Measurements from ENCODE around the gene AKAP17A.

Gene AKAP17A

GRCh38 chrX:1609762-1610161 lies 18.4 kb downstream of the AKAP17A start:
- POLR2A ChIA-PET = no interaction called here
- CTCF ChIA-PET = no interaction called here
- no peak for DNase-seq (ENCODE audit: extremely low spot score)
- TF ChIP-seq ZNF384 (IDR thresholded peaks at IDR 0.05) (no peak), SP1 (IDR thresholded peaks at IDR 0.05) (no peak), L3MBTL2 (conservative IDR thresholded peaks at IDR 0.05) (no peak), FOXA1 (IDR thresholded peaks at IDR 0.05) (no peak), FOXK2 (IDR thresholded peaks at IDR 0.05) (no peak), HDGF (IDR thresholded peaks at IDR 0.05; ENCODE audit: borderline replicate concordance) (no peak), NFRKB (IDR thresholded peaks at IDR 0.05) (no peak)

- no peak for TF ChIP-seq LEF1 (IDR thresholded peaks at IDR 0.05; ENCODE audit: borderline replicate concordance)
- no peak for TF ChIP-seq ELF4 (IDR thresholded peaks at IDR 0.05)
- no peak for TF ChIP-seq SUZ12 (IDR thresholded peaks at IDR 0.05)
- no peak for TF ChIP-seq FOXA1 (IDR thresholded peaks at IDR 0.05)
- no peak for TF ChIP-seq NFRKB (IDR thresholded peaks at IDR 0.05)
- TF ChIP-seq PKNOX1 (IDR thresholded peaks at IDR 0.05) = no peak
- no peak for TF ChIP-seq FOXM1 (IDR thresholded peaks at IDR 0.05; ENCODE audit: borderline replicate concordance)
- TF ChIP-seq FOXK2 (IDR thresholded peaks at IDR 0.05) = no peak
- TF ChIP-seq TARDBP (IDR thresholded peaks at IDR 0.05) = no peak
- no peak for TF ChIP-seq ZNF384 (IDR thresholded peaks at IDR 0.05)
- no peak for TF ChIP-seq CTBP1 (IDR thresholded peaks at IDR 0.05; ENCODE audit: borderline replicate concordance)
- TF ChIP-seq BHLHE40 (IDR thresholded peaks at IDR 0.05; ENCODE audit: borderline replicate concordance) = no peak
- no peak for TF ChIP-seq SP1 (IDR thresholded peaks at IDR 0.05)
- TF ChIP-seq ARNT (IDR thresholded peaks at IDR 0.05) = no peak
- ChIA-PET CTCF (no interaction called here), POLR2A (no interaction called here)
- no peak for DNase-seq (ENCODE audit: extremely low spot score)
These were observed 18.8 kb downstream of the AKAP17A start for GRCh38 chrX:1610166-1610565.

- ChIA-PET POLR2A (no interaction called here), CTCF (no interaction called here)
- TF ChIP-seq FOXM1 (IDR thresholded peaks at IDR 0.05; ENCODE audit: borderline replicate concordance) (no peak), SUZ12 (IDR thresholded peaks at IDR 0.05) (no peak), FOXA1 (IDR thresholded peaks at IDR 0.05) (no peak), PKNOX1 (IDR thresholded peaks at IDR 0.05) (no peak), L3MBTL2 (conservative IDR thresholded peaks at IDR 0.05) (no peak), BHLHE40 (IDR thresholded peaks at IDR 0.05; ENCODE audit: borderline replicate concordance) (no peak), ELF4 (IDR thresholded peaks at IDR 0.05) (no peak), NFRKB (IDR thresholded peaks at IDR 0.05) (no peak), CTBP1 (IDR thresholded peaks at IDR 0.05; ENCODE audit: borderline replicate concordance) (no peak), ARNT (IDR thresholded peaks at IDR 0.05) (no peak), FOXK2 (IDR thresholded peaks at IDR 0.05) (no peak), TARDBP (IDR thresholded peaks at IDR 0.05) (no peak), ZNF384 (IDR thresholded peaks at IDR 0.05) (no peak), LEF1 (IDR thresholded peaks at IDR 0.05; ENCODE audit: borderline replicate concordance) (no peak), HDGF (IDR thresholded peaks at IDR 0.05; ENCODE audit: borderline replicate concordance) (no peak), SP1 (IDR thresholded peaks at IDR 0.05) (no peak)
- no peak for DNase-seq (ENCODE audit: extremely low spot score)
These were observed 19.3 kb downstream of the AKAP17A start for GRCh38 chrX:1610736-1611135.

GRCh38 chrX:1612641-1613286 lies 21.4 kb downstream of the AKAP17A start:
- DNase-seq (ENCODE audit: extremely low spot score) = no peak
- TF ChIP-seq NFRKB (IDR thresholded peaks at IDR 0.05) = no peak
- no peak for TF ChIP-seq ELF4 (IDR thresholded peaks at IDR 0.05)
- no peak for TF ChIP-seq L3MBTL2 (conservative IDR thresholded peaks at IDR 0.05)
- TF ChIP-seq HDGF (IDR thresholded peaks at IDR 0.05; ENCODE audit: borderline replicate concordance) = no peak
- no peak for TF ChIP-seq FOXK2 (IDR thresholded peaks at IDR 0.05)
- TF ChIP-seq TARDBP (IDR thresholded peaks at IDR 0.05) = no peak
- TF ChIP-seq FOXM1 (IDR thresholded peaks at IDR 0.05; ENCODE audit: borderline replicate concordance) = no peak
- no peak for TF ChIP-seq CTBP1 (IDR thresholded peaks at IDR 0.05; ENCODE audit: borderline replicate concordance)
- TF ChIP-seq BHLHE40 (IDR thresholded peaks at IDR 0.05; ENCODE audit: borderline replicate concordance) = no peak
- no peak for TF ChIP-seq PKNOX1 (IDR thresholded peaks at IDR 0.05)
- TF ChIP-seq SUZ12 (IDR thresholded peaks at IDR 0.05) = no peak
- TF ChIP-seq ARNT (IDR thresholded peaks at IDR 0.05) = no peak
- no peak for TF ChIP-seq FOXA1 (IDR thresholded peaks at IDR 0.05)
- ChIA-PET POLR2A (no interaction called here), CTCF (no interaction called here)

- POLR2A ChIA-PET = no interaction called here
- CTCF ChIA-PET = no interaction called here
- TF ChIP-seq FOXM1 (IDR thresholded peaks at IDR 0.05; ENCODE audit: borderline replicate concordance) = no peak
- TF ChIP-seq LEF1 (IDR thresholded peaks at IDR 0.05; ENCODE audit: borderline replicate concordance) = no peak
- TF ChIP-seq FOXK2 (IDR thresholded peaks at IDR 0.05) = no peak
- TF ChIP-seq PKNOX1 (IDR thresholded peaks at IDR 0.05) = no peak
- TF ChIP-seq SUZ12 (IDR thresholded peaks at IDR 0.05) = no peak
- TF ChIP-seq CTBP1 (IDR thresholded peaks at IDR 0.05; ENCODE audit: borderline replicate concordance) = no peak
- no peak for TF ChIP-seq NFRKB (IDR thresholded peaks at IDR 0.05)
- no peak for TF ChIP-seq ARNT (IDR thresholded peaks at IDR 0.05)
- no peak for TF ChIP-seq L3MBTL2 (conservative IDR thresholded peaks at IDR 0.05)
- no peak for TF ChIP-seq ZNF384 (IDR thresholded peaks at IDR 0.05)
- no peak for TF ChIP-seq BHLHE40 (IDR thresholded peaks at IDR 0.05; ENCODE audit: borderline replicate concordance)
- TF ChIP-seq FOXA1 (IDR thresholded peaks at IDR 0.05) = no peak
- TF ChIP-seq SP1 (IDR thresholded peaks at IDR 0.05) = no peak
- no peak for TF ChIP-seq ELF4 (IDR thresholded peaks at IDR 0.05)
- TF ChIP-seq TARDBP (IDR thresholded peaks at IDR 0.05) = no peak
- DNase-seq (ENCODE audit: extremely low spot score) = no peak
These were observed 23.5 kb downstream of the AKAP17A start, which contains the start of gene ASMT for GRCh38 chrX:1614927-1615326. Gene ASMT, plus strand, starts transcription at chrX:1615059. Its CDS starts 141 bp downstream, at chrX:1615200.
